NCI-H1417 treated with DMSO at 0.1 percent for 48 hours (cell line): ENCODE results near the gene SGPP2.

Experiments used
- DNase-seq: peaks from one replicate; lab custom pipeline; 2025; lab: John Stamatoyannopoulos, UW

Gene SGPP2

DNA sequence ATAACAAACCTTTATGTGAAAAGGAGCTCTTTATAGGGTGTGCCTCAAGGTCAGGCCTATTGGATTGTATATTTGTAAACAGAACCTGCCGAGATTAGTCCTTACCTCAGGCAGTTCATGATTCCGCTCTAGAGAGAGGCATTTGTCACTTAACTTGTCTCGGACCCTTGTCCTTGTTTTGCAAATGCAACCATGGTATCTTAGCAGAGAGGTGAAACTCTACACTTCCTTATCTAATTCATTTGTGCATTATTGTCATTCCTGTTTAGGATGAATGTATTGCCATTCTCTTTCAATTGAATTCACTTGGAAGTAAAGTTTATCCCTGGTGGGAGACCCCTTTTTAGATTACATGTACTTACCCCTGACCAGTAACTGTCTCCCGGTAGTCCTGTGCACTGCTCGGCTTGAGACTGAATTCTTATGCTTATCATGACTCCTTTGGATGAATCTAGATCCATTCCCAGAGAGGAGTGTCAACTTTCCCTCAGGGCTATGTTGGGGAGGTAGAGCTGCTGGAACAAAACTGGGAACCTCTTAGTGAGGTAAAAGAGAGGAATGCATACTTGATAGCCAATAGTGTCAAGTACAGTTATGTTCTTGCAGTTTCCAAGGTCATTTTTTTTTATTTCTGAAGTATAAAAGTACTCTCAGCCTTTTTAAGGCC lies 46.6 kb downstream of the SGPP2 start:
- no peak for DNase-seq

DNA sequence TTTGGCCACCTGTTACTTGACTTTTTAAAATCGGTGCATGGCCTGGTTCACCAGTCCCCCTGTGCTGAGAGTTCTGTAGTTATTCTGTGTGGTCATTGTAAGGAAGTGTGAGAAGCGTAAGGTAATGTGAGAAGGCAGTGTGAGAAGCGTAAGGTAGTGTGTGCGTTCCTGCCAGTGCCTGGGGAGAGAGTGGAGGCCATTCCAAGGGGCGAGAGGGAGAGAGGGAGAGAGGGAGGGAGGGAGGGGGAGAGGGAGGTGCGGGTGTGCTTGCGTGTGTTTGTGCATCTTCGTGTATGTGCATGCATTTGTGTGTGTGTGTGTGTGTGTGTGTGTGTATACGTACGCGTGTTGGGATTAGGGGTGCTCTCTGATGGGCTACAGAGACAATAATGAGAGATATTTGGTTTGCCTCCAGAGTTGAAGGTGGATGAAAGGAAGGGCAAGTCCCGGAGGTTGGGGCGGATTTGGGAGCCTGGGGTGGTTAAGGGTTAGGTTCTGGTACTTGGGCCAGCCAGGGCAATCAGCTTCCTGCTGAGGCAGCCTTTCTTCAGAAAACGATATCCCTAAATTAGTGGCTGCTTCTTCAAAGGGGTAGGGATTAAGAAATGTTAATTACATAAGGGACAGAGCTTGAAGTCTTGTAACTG lies 53.7 kb downstream of the SGPP2 start:
- DNase-seq: no peak

DNA sequence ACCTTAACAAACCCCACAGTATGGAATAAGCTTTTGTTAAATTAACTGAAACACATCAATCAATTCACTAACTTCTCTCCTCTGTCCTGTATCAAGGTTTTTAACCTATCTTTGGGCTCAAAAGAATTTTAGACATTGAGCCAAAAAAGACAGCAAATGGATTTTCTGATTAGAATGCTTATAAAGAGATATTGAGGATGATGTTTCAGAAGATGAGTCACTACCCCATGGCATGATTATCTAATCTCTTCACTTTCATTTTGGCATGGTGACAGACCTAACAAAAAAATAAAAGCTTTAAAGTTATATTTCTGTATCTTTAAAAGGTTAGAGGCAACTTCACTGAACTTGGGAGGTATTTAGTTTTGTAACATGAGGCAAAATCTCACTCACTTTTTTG lies 55.5 kb downstream of the SGPP2 start:
- no peak for DNase-seq

DNA sequence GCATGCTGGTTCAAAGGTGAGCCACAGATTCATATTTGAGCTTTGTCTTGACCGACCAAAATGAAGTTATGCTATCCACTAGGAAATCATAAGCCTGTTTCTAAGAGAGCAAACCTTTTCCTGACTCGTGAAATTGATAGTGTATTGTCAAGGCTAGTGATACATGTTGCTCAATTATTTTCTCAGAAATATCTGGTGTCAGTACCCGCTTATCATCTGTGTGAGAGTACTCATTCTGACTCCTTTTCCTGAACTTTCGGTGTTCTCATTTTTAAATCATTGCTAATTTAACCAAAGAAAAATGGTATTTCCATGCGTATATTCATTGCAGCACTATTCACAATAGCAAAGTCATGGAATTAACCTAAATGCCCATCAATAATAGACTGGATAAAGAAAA lies 56.2 kb downstream of the SGPP2 start:
- DNase-seq: no peak

DNA sequence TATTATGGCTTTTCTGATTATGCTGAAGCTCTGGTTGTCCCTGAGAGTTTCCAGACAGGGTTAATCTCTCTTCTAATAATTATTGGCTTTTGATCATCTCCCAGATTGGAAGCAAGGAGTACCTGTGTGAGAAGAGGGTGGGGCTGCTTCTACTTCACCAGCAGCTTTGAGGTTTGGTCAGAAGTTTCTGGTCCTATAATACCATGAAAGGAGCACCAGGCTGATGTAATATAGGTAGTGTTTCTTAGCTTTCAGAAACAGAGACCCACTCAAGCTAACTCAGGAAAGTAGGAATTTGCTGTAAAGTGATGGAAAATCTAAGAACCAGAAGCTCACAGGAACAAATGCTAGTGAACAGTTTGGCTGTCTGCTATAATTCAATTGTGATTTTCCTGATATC lies 57.6 kb downstream of the SGPP2 start:
- no peak for DNase-seq

DNA sequence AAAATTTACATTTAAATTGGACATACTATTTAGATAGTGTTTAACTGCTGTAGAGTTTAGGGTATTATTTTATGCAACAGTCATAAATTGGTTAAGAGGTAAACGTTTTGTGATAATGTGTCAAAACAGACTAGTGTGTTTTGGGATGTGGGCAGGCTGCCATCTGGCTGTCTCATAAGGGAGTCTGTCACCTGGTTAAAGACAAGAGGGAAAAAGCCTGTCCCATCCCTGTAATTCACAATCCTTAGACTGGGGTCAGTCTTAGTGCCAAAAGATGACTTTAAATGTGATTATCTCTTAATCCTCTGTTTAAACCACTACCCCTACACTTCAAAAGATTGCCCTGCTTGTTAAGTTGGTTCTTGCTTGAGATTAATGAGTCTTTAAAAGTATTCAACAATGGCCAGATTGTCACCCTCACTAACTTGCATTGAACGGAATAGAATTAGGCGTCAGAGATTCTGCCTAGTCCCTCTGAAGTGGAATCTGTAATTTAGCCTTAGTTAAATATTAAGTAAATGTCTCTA lies 59.2 kb downstream of the SGPP2 start:
- DNase-seq: no peak

DNA sequence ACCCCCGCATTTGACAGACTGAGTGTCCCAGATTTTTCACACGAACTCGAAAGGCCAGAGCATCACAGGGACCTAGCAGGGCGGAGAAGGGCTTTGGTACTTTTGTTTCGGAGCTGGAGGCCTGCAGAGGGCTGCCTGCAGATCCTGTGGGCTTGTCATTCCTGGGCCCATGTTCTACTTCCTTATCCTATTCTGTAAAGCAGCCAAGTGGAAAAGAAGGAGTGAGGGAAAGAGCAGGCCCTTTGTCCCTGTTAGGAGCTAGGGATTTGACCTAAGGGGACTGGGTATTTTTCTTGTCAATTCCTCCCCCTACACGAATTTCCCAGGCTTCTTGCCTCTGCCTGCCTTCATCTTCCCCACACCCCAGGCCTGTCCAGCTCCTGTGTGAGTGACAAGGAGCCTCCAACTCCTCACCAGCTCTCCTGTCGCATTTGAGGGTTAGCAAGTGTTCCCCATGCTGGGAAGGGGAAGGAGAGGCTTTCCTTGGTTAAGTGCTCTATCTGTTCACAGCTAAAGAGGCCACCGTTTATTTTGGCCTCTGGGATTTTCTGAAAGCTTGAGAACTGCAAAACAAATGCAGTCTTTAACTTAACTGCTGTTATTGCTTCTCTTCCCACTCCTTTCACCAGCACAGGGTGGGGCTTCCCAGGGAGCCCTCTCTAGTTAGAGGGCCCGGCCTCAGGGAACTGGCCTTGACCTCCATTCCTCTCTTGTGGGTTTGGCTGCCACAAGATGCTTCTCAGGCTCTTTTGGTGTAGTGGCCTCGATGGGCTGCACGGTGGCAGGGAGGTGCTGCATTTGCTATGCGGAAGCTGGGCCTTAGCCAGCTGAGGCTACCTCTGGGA lies 61.2 kb downstream of the SGPP2 start:
- no peak for DNase-seq

DNA sequence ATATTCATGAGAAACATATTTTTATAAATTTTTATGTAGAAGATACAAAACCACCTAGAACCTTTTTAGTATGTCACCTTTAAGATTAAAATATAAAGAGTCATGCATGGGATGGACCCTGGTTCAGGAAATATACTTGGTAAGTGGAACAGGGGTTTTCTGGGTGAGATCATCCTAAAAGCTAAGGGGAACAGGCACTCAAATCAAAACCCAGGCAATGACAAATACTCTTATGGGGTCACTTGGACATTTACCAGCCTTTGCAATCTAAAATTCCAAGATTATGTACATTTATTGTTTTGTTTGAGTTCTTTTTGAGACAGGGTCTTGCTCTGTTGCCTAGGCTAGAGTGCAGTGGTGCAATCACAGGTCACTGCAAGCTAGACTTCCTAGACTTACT lies 65.8 kb downstream of the SGPP2 start:
- DNase-seq: no peak

DNA sequence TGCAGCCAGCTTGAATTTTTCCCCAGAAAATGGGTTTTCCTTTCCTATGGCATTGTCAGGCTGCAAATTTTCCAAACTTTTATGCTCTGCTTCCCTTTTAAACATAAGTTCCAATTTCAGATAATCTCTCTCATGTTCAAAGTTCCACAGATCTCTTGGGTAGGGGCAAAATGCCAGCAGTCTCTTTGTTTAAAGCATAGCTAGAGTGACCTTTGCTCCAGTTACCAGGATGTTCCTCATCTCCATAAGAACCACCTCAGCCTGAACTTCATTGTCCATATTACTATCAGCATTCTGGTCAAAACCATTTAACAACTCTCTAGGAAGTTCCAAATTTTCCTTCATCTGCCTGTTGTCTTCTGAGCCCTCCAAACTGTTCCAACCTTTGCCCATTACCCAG lies 68.3 kb downstream of the SGPP2 start:
- DNase-seq: no peak

DNA sequence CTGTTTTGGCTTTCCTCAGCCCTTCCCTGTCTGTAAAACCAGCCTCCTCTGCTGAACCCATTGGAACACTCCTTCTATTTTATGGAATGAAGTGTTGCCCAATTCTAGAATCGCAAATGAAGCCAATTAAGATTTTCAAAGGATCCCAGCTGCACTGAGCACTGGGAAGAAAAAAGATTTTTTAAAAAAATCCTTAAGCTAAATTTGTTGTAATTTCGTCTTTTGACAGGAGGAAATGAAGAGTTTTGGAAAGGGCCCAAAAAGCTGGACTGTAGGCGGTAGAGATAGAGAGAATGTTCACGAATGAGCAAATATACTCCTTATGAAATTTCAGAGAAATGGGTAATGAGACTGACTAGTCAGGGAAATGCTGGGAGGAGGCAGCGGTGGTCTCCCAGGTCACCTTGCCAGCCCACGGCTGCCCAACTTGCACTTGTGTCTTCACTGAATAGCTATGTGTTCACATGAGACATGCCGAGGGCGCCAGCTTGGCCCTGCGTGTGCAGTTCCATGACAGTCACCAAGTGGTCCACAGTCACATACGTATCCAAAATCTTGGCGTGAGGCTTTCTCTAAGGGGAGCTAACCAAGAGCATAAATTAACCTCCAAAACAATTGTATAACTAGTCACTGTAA lies 69.9 kb downstream of the SGPP2 start:
- no peak for DNase-seq

DNA sequence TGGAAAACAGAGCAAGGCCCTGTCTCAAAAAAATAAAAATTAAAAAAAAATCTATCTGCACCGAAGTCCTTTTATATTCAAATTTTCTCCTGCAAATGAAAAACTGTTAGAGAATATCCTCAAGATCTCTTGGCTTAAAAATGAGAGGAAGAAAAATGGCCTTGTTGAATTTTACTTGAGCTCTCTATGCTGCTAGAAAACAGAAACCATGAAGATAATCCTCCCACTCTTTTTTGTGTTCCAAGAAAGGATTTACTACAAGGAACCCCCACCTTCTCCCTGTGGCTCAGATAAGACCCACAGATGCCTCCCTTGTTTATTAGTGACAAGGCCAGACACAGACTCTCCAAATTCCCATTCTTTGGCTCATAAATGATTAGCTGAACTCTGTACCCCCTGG lies 71.0 kb downstream of the SGPP2 start:
- no peak for DNase-seq

DNA sequence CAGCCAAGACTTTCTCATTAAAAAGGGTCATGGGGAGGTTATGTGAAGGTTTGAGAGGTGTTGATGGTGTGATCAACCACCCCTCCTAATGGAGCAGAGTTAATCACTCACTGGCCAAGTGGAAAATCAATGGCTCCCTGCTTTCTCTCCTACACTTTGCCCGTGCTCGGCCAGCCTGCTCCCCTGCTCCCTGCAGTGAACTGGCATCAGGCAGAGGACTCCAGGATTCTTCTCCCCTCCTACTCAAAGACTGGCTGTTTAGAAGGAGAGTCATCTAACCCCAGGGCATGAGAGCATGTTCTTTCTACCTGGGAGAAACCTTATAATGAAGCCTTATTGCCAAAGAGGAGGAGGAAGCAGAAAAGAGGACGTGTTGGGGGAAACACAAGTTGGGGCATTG lies 74.9 kb downstream of the SGPP2 start:
- no peak for DNase-seq

DNA sequence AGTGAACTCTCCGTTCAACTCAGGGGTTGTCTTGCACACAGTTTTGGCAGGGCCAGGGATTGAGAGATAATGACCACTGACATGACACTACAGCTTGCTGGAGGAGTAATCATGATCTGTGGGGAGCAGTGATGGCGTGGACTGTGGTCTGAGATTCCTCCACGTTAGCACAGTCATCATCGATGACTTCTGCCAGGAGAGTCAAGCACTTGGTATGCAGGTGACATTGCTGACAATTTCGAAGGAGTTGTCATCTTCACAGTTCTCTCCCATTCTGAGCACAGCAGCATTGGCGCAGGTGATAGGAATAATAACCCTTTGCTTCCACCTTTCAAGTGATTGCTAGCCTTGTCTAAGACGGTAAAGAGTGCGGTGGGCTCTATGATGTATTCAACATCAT lies 79.8 kb downstream of the SGPP2 start:
- DNase-seq: no peak

DNA sequence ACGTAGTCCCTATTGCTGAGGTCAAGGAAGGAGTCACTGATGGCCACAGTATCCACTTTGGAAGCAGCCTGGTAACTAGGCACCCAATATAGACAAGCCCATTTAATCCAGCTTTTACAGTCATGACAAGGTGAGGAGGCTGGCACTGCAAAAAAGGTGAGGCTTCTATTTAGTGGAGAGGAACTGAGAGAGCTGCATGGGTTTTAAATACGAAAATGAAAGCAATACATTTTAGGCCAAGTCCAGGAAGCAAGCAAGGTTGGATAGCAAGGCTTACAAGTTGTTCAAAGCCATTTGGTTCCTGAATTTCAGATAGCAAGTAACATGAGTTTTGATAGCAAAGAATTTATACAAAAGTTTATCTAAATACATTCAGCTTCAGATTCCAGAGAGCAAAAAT lies 80.4 kb downstream of the SGPP2 start:
- DNase-seq: no peak

DNA sequence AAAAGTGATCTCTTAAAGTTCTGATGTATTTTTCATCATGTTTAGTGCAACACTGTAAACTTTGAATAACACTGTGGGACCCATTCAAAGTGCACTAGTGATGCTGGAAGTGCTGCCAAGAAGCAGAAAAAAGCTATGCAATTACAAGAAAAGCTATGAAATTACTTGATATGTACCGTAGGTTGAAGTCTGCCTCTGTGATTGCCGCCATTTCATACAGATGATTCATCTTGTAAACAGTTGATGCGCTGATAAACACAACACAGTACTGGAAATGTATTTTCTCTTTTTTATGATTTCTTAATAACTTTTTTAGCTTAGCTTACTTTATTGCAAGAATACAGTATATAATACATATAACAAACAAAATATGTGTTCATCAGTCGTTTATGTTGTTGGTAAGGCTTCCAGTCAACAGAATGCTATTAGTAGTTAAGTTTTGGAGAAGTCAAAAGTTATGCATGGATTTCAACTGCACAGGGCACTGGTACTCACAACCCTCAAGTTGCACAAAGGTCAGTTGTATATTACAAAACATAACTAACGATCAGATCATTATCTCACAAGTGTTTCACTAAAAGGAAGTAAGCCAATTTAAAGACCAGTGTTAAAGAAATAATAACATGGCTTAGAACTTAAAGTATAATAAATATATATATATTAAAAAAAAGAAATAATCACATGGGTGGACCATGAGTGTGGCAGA lies 82.0 kb downstream of the SGPP2 start:
- no peak for DNase-seq

DNA sequence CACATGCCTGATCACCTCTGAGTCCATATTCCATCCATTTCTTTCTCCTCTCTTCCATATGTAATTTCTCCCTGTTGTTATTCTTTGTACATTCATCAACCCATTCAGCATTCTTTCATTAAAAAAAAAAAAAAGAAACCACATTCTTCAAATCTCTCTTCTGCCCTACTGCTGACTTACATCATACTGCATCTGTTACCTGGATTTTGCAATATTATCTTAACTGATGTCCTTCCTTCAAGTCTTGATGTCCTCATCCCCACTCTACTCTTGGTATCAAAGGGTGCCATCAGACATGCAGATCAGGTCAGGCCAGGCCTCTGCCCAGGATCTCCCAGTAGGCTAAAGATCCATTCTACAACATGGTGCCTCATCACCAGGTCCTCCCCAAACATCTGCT lies 90.6 kb downstream of the SGPP2 start:
- no peak for DNase-seq

DNA sequence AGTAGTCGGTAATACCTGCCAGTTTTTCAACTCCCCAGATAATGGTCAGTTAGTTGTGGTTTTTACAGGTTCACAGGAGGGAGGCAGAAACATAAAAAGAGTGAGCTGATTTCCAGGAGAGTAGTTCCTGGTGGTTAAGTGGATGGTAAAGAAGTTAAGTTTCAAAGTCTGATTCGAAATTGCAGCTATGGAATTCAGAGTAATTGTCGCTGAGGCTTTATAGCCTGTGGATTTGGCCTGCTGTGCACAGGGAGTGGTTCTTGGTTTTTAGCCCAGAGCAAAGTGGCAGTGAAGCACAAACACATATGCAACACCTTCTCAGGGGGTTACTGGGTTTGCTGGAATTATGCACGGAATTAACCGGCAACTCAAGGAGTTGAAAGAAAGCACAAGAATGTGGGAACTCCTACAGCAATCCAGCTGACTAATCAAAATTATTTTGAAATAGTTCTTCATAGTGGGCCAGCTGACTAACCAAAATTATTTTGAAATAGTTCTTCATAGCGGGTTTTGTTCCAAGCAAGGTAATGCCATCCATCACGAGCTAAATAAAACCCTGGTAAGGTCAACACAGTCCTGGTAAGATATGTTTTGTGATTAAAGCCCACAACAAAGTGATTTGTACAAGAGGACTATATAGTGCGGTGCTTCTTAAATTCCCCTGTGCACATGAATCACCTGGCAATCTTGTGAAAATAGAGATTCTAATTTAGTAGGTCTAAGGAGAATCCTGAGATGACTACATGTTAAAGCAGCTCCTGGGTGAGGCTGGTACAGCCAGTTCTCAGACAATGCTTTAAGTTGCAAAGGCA lies 94.4 kb downstream of the SGPP2 start:
- DNase-seq: no peak

DNA sequence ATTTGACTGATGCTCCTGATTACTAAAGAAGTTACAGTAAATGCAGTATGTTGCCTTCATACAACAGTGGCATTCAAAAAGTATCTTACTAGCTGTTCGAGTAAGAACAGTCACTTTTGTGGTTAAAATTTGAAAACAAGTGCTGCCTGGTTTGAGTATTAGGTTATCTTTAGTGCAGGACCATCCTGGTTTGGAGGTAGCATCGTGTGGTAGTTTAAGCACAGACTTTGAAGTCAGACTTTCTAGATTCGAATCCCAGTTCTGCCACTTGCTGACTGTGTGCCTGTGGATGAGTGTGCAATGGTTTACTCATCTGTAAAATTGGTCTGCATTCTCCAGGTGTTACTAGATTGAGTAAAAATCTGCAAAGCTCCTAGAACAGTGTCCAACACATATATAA lies 96.8 kb downstream of the SGPP2 start:
- no peak for DNase-seq

DNA sequence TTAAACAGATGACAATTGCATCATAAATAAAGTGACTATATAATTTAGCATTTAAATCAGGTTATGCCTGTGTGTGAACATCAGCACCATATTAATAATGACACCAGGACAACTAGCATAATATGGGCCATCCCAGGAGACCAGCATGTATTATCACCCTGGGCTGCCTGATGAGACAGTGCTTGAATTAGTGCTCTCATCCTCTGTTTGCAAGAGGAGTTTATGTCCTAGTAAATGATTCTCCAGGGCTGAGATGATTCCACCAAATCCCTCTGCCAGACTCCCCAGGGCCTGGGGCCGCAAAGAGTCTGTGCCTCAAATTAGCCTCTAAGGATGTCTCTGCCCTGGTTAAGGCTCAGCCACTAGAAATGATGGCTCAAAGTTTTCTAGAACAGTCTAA lies 97.7 kb downstream of the SGPP2 start:
- no peak for DNase-seq

DNA sequence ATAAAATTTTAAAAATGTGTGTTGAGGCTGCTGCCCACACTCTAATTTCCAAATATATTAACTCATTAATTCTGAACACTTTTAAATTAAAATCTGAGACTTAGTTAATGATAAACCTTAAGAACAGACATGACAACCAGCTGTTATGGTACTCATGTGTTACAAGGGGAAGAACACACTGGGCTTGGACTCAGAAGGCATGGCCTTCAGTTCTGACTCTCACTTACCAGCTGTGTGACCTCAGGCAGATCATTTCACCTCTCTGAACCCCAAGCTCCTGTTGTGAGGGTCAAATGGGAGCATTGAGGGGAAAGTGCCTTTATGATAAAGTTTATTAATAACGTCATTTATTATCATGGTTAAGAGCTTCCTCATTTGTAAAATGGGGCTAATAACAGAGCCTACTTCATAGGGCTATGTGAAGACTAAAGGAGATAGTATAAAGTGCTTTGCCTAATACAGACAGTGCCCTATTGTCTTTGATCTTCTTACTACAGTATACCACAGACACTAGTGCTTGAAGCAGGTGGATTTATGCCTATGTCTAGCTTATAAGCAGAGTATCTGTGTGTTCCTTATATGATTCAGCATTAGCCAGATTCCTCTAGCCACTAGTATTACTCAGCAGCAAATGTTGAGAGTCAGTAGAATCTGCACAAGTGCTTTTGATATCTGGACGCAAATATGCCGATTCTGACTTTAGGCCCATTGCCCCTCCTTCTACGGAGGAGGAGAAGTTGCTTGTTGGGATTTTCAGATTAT lies 99.6 kb downstream of the SGPP2 start:
- no peak for DNase-seq
